Lower leg skin (tissue), 4 donors: ENCODE data around the gene TMEM62. TPM values are rescaled to one million over a fixed set of nuclear protein-coding genes. Genes with fewer than 3 reads are reported as not detected.

ENCODE experiments used
- DNase-seq, 2 donors: peaks; one replicate each; pipeline ENCODE4 v3.0.0-alpha.2; 2019; ENCODE audit warnings: low spot score in 2 of 2
- H3K4me3 ChIP-seq: fragments of 200-600 bp; sonication (generic); 2 replicates; pipeline ENCODE4 v1.5.1; 2017; ENCODE audit warnings: mild to moderate bottlenecking, low read depth; ENCODE audit not compliant: poor library complexity, severe bottlenecking
- POLR2A ChIP-seq, 2 donors: fragments of 450-650 bp; IDR thresholded peaks; one replicate each; pipeline ENCODE4 v1.6.1; 2016 to 2017; ENCODE audit warnings: antibody characterized with exemption in 2 of 2, mild to moderate bottlenecking in 1 of 2, moderate library complexity in 1 of 2
- WGBS, 2 donors: methylation state at CpG; one replicate each; pipeline ENCODE4 v1.1.5; 2018; 5-methylcytosine and 5-hydroxymethylcytosine counted together
- intact Hi-C: fragments of 100-400 bp; cut with DNase I; formaldehyde crosslinking; loops from one replicate; pipeline ENCODE4 v1.15.0; 2023; ENCODE audit warnings: low total_unique reads
- total RNA-seq, 4 donors: library from RNA; depleted of rRNA; stranded (reverse); fragments of >200 nt; gene quantifications; one replicate each; pipeline ENCODE4 v1.1.0, GENCODE V29; 2016
- TF ChIP-seq, protein P1 (sequence below), 3 donors: fragments of 450-650 bp; IDR thresholded peaks; one replicate each; pipeline ENCODE4 v1.5.1; 2016; ENCODE audit warnings: antibody characterized with exemption in 3 of 3, mild to moderate bottlenecking in 3 of 3, moderate library complexity in 2 of 3

Gene TMEM62
- total RNA-seq, 4 donors from 2014 or later = 10.7 to 33.4 (median 20.0) TPM

GRCh38 chr15:43100971-43101370 is 32.4 kb upstream of the TMEM62 start:
- H3K4me3 ChIP-seq = no peak overlapping the region
- intact Hi-C loops = no loop called here
- DNase-seq = no peak
- no peak for TF ChIP-seq POLR2A (IDR thresholded peaks at IDR 0.05)
- TF ChIP-seq, protein P1, sequence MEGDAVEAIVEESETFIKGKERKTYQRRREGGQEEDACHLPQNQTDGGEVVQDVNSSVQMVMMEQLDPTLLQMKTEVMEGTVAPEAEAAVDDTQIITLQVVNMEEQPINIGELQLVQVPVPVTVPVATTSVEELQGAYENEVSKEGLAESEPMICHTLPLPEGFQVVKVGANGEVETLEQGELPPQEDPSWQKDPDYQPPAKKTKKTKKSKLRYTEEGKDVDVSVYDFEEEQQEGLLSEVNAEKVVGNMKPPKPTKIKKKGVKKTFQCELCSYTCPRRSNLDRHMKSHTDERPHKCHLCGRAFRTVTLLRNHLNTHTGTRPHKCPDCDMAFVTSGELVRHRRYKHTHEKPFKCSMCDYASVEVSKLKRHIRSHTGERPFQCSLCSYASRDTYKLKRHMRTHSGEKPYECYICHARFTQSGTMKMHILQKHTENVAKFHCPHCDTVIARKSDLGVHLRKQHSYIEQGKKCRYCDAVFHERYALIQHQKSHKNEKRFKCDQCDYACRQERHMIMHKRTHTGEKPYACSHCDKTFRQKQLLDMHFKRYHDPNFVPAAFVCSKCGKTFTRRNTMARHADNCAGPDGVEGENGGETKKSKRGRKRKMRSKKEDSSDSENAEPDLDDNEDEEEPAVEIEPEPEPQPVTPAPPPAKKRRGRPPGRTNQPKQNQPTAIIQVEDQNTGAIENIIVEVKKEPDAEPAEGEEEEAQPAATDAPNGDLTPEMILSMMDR (IDR thresholded peaks at IDR 0.05) = no peak

- intact Hi-C loops = no loop called here
- H3K4me3 ChIP-seq = no peak overlapping the region
- 66 to 68% methylated on average over 1 of the region's 1 CpG for WGBS, 2 donors
- no peak for DNase-seq
- TF ChIP-seq, protein P1 (IDR thresholded peaks at IDR 0.05) = no peak
- TF ChIP-seq POLR2A (IDR thresholded peaks at IDR 0.05) = no peak
These were observed 31.2 kb upstream of the TMEM62 start for GRCh38 chr15:43102187-43102586.

- 33 to 39% methylated on average over 1 of the region's 1 CpG for WGBS, 2 donors
- TF ChIP-seq, protein P1 (IDR thresholded peaks at IDR 0.05) = no peak
- TF ChIP-seq POLR2A (IDR thresholded peaks at IDR 0.05) = no peak
- no peak overlapping the region for H3K4me3 ChIP-seq
- no peak for DNase-seq
- intact Hi-C loops = no loop called here
These were observed 29.5 kb upstream of the TMEM62 start for GRCh38 chr15:43103907-43104306.

DNA sequence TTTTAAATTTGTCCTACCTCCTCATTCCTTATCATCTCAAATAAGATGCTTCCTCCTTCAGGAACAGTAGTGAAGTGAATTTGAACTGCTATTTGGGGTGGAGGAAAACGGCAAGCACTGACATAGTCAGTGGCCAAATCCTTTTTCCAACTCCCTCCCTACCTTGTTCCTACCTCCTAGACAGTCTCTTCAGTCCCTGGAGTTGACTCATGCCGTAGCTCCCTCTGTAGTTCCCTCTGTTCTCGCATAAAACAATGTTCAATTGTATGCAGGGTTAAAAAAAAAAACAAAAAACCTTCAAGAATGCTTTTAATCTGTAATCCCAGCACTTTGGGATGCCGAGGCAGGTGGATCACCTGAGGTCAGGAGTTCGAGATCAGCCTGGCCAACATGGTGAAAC is 29.0 kb upstream of the TMEM62 start:
- WGBS, 2 donors = 49% methylated on average over 5 of the region's 5 CpGs
- no peak for DNase-seq
- no peak overlapping the region for H3K4me3 ChIP-seq
- intact Hi-C loops = no loop called here
- TF ChIP-seq POLR2A (IDR thresholded peaks at IDR 0.05) = no peak
- TF ChIP-seq, protein P1 (IDR thresholded peaks at IDR 0.05) = no peak

- DNase-seq = no peak
- TF ChIP-seq POLR2A (IDR thresholded peaks at IDR 0.05) = no peak
- TF ChIP-seq, protein P1 (IDR thresholded peaks at IDR 0.05) = no peak
- 9 to 14% methylated on average over 11 of the region's 11 CpGs for WGBS, 2 donors
- intact Hi-C loops = no loop called here
- peak overlapping the region; percentile 76 for H3K4me3 ChIP-seq
These were observed 28.2 kb upstream of the TMEM62 start for GRCh38 chr15:43105077-43105736.
